ENCODE measurements around the gene KLHL21.

Gene KLHL21

GRCh38 chr1:6586404-6586816 is 16.3 kb downstream of the KLHL21 start:
- DNase-seq: no peak

- no peak for DNase-seq
These were observed 16.8 kb downstream of the KLHL21 start for GRCh38 chr1:6585841-6586240.

- no peak for DNase-seq
These were observed 17.5 kb downstream of the KLHL21 start for GRCh38 chr1:6585081-6585722.

DNA sequence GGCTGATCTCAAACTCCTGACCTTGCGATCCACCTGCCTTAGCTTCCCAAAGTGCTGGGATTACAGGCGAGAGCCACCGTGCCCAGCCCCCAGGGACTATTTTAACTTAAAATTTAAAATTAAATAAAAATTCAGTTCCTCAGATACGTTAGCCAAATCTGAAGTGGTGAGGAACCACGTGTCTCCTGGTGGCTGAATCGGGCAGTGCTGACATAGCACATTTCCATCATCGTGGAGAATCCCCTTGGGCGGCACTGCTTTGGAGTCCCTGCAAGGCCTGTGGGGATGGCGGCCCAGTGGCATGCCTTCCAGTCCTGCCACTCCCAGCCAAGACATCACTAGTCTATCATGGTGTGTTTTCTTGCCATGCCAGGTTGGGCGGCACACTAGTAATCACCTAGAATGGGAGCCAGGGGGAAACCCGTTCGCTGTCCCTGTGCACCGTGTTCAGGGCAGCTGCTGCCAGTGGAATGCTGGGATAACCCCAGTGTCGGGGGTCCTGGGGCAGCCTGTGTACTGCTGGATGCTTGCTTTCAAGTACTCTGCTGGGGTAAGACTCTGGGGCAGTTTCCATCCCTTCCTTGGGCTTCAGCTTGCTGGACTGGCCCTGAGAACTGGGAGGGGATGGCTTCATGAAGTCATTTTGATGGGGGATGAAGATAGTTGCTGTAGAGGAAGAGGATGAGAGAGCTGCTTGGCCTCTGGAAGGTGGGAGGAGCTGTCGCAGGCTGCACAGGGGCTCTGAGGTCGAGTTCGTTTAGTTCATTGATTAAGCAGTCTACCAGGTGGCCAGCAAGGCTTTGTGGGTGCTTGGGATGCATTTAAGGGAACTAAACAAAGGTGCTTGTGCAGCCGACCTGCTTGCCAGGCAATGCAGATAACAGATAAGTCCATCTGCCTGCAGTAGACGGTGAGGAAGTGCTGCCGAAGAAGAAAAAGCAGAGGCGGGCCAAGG is 18.3 kb downstream of the KLHL21 start:
- no peak for DNase-seq

- DNase-seq: no peak
These were observed 20.3 kb downstream of the KLHL21 start for GRCh38 chr1:6582370-6582769.

- no peak for DNase-seq
These were observed 20.9 kb downstream of the KLHL21 start for GRCh38 chr1:6581561-6582305.

GRCh38 chr1:6580593-6581409 is 21.9 kb downstream of the KLHL21 start:
- peak in 1 of 56 donors; percentile 22 for DNase-seq

DNA sequence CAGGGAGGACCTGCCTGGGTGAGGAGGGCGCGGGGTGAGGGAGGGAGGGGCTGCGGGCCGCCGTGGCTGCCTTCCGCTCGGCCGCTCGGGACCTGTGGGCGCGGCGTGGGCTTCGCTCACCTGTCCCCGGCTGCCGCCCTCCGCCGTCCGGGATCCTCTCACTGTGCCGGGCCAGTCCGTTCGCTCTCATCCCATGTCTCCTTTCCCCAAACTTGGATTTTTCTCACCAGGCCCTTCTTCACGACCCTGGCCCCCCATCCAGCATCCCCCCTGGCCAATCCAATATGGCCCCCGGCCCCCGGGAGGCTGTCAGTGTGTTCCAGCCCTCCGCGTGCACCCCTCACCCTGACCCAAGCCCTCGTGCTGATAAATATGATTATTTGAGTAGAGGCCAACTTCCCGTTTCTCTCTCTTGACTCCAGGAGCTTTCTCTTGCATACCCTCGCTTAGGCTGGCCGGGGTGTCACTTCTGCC is 22.5 kb downstream of the KLHL21 start:
- no peak for DNase-seq

- peak; percentile 30 to 100 (median 97) for DNase-seq
These were observed 23.1 kb downstream of the KLHL21 start, which contains the start of gene ZBTB48 for GRCh38 chr1:6579374-6580118. Gene ZBTB48 (plus strand): TSS chr1:6579994. CDS start chr1:6580610, 616 bp downstream.

GRCh38 chr1:6578624-6579373 is 23.9 kb downstream of the KLHL21 start:
- DNase-seq: no peak

DNA sequence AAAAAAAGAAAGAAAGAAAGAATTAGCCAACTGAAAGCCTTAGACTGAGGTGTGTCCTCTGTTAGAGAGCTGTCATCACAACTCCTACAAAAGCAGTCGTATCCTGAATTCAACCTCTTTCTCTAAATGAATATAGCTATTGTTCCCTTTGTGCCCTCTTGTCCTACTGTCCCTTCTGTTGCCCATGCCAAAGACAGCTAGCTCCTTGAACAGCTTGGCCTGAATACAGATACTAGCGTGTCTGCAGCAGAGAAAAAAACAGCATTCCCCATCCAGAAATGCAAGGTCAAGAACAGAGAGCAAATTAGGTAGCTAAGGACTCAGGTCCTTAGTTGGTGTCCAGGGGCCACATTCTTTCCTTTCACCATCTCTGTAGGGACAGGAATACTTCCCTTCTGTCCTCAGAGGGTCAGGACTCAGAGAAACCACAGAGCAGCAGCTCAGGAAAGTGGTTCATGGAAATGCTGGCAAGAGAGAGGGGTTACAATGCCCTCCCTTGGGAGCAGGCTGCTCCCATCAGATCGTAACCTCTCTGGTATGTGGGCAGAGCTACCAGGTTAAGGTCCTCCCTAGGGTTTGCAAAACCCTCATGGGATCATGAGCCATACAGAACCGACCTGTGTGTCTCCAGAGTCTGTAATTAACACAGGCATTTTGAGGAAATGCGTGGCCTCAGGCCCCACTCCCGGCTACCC is 24.7 kb downstream of the KLHL21 start:
- peak in 1 of 56 donors; percentile 17 for DNase-seq

- no peak for DNase-seq
These were observed 27.9 kb downstream of the KLHL21 start for GRCh38 chr1:6574818-6575217.

DNA sequence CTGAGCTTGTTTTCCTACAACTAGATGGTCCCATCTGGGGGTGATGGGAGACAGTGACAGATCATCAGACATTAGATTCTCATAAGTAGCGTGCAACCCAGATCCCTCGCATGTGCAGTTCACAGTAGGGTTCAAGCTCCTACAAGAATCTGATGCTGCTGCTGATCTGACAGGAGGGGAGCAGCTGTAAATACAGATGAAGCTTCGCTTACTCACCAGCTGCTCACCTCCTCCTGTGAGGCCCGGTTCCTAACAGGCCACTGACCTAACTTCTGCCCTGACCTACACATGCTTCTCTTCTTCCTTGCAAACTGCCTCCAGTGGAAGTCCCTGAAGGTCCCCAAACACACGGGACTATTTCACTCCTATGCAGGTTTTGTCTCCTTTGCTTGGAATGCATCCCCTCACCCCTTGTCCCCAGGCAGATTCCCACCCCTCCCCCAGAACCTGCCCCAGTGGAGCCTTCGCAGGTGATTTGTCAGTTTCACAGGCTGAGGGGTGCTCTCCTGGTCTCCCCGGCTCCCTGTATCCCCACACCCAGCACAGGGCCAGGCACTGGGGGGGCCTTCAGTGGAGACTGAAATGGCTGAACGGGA is 28.5 kb downstream of the KLHL21 start:
- DNase-seq: no peak

DNA sequence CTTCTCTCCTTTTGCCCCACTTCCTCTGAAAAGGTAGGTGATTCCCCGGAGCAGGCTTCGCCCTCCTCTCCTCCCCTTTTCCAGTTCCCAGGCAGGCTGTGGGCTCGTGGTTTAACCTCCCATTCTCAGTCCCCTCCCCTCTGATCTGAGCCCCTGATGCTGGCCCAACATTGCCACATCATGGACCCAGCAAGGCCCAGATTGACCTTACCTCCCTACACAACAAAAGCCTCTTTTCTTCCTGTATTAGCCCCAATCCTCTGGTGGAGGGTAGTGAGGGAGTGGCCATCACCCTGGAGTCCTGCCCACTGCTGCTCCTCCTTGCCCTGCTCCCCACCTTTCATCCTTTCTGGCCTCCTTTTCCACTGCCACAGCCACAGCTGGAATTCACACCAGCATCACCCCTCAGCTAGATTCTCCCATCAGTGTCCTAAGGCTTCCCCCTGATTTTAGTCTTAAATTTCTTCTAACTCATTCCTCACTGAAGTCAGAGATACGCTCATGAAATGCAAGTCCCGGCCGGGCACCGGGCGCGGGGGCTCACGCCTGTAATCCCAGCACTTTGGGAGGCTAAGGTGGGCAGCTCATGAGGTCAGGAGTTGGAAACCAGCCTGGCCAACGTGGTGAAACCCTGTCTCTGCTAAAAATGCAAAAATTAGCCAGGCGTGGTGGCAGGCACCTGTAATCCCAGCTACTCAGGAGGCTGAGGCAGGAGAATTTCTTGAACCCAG is 29.9 kb downstream of the KLHL21 start:
- no peak for DNase-seq

- no peak for DNase-seq
These were observed 31.7 kb downstream of the KLHL21 start for GRCh38 chr1:6570987-6571386.

GRCh38 chr1:6570100-6570499 is 32.6 kb downstream of the KLHL21 start:
- DNase-seq: no peak

DNA sequence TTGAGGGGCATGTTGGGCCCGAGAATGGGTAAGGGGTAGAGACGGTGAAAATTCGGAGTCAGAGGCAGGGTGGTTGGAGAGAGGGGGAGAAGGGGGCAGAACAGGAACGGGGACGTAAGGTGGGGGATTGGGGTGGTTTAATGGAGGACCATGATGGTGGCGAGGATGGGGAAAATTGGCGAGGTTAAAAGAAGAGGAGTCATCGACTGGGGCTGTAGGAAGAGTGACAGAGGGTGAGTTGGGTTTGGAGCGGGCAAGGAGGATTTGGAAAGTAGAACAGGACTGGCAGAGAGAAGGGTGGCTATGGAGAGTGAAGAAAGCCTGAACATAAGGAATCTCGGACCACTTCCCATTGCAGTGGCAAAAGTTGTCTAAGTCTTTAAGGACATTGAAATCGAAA is 33.6 kb downstream of the KLHL21 start:
- DNase-seq: no peak
